Stimulated activated CD8-positive, alpha-beta memory T cell treated with anti-CD3 and anti-CD28 coated beads, Interleukin-12 subunit alpha, Interleukin-12 subunit beta, amount 100 ng/mL, for 1 hour (primary cell): ENCODE results near the gene KLKB1.

Experiments used
- DNase-seq: peaks from one replicate; pipeline ENCODE4 v3.0.0-alpha.2; 2020; ENCODE audit warnings: low read depth

Gene KLKB1

GRCh38 chr4:186227221-186227620 lies at the start of gene KLKB1:
KLKB1 (plus strand) TSS chr4:186227507; CDS start chr4:186228196, 689 bp downstream.
- no peak for DNase-seq

DNA sequence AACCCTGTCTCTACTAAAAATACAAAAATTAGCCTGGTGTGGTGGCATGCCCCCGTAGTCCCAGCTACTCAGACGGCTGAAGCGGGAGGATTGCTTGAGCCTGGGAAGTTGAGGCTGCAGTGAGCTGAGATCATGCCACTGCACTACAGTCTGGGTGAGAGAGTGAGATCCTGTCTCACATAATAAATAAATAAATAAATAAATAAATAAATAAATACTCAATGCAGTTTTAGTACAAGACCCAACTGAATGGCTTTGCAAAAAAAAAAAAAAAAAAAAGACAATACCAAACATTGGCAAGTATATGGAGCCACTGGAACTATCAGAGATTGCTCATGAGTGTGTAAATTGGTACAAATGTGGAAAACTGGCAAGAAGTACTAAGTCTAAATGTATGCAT lies 39.2 kb upstream of the KLKB1 start:
- no peak for DNase-seq

- DNase-seq: no peak
Measured at GRCh38 chr4:186189656-186190055, 37.7 kb upstream of the KLKB1 start.

GRCh38 chr4:186190581-186191199 lies 36.6 kb upstream of the KLKB1 start:
- no peak for DNase-seq

GRCh38 chr4:186191200-186192065 lies 35.9 kb upstream of the KLKB1 start, which contains the start of gene CYP4V2:
CYP4V2 (plus strand) TSS chr4:186191567; CDS start chr4:186191824, 257 bp downstream.
- DNase-seq: peak; percentile 72

DNA sequence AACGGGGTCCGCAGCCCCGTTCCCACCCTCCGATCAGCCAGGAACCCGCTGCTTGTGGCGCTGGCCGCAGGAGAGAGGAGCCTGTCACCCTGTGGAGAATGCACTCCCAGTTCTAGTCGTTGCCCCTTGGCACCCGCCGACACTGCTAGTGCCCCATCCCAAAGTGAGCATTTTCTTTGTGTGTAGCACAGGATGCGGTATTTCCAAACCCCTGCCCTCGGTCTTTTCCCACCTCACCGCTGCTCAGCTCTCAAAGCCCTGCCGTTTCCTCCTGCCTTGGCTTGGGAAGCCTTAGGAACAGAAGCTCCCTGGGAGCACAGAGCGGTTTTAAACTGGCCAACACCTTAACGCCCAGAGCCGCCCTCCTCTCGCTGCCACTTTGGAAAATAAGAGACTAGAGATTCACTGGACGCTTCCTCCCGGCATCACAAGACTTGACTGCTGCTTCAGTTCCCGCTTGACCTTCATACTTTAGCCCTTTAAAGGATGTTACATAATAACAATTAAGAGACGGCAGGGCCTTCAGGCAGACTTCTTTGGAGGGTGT lies 35.2 kb upstream of the KLKB1 start:
- DNase-seq: no peak

GRCh38 chr4:186193851-186194250 lies 33.5 kb upstream of the KLKB1 start:
- DNase-seq: no peak

GRCh38 chr4:186196063-186196462 lies 31.2 kb upstream of the KLKB1 start:
- no peak for DNase-seq

GRCh38 chr4:186200516-186200915 lies 26.8 kb upstream of the KLKB1 start:
- no peak for DNase-seq

- DNase-seq: no peak
Measured at GRCh38 chr4:186201010-186201409, 26.3 kb upstream of the KLKB1 start.

DNA sequence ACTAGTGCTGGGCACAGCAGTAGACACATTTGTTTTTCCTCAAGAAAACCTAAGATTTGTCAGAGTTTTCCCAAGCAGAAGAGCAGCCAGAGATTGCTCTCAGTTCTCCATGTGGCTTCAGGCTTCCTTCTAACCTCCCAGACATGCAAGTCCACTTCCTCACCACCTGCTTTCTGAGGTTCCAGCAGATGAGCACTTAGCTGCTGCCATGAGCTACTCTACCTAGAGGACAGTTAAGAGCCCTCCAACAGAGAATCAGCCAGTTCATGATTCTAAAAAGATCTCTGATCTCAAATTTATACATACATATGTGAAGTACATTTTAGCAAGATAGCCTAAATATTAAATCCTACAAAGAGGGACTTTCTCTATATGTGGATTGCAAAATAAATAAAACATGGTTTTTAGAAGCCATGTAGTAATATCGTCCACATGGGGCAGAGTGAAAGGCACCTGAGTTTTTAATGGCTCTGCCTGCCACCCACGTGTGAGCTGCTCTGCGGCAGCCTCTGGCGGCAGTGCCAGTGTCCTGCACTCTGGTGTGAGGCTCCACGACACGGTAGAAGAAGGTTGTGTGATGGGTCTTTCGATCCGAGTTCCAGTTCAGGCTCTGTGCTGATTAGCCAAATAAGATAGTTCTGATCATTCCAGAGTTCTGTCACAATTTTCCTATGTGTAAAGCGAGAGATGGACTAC lies 25.6 kb upstream of the KLKB1 start:
- peak; percentile 31 for DNase-seq

GRCh38 chr4:186202490-186203140 lies 24.7 kb upstream of the KLKB1 start:
- DNase-seq: no peak

DNA sequence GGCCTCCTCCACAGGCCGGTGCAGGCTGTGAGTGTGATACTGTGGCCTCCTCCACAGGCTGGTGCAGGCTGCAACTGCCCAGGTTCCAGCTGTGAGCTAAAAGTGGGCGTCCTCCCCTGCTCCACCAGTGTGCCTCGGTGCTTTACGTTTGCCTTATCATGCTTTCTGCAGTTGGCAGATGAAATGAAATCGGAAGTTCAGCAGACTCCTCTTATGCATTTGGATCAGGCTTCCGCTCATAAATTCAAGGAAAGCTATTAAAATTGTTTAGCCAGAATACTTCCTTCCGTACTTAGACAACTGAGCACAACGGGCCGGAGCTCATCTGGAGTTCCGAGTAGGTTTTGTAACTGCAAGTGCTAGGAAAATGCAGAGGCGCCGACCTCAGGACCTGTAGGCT lies 23.9 kb upstream of the KLKB1 start:
- DNase-seq: no peak

DNA sequence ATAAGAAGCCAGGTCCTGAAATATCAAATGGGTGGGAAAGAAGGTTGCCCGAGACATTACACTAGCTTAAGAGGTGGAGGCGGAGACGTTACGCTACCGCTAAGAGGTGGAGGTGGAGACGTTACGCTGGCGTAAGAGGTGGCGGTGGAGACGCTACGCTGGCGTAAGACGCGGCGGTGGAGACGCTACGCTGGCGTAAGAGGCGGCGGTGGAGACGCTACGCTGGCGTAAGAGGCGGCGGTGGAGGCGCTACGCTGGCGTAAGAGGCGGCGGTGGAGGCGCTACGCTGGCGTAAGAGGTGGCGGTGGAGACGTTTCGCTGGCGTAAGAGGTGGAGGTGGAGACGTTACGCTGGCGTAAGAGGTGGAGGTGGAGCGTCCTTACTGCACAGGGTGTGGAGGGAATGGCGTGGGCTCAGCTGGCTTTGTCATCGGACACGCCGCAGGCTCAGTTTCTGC lies 23.2 kb upstream of the KLKB1 start:
- peak; percentile 45 for DNase-seq

- DNase-seq: no peak
Measured at GRCh38 chr4:186204686-186205085, 22.6 kb upstream of the KLKB1 start.

- no peak for DNase-seq
Measured at GRCh38 chr4:186205156-186205555, 22.2 kb upstream of the KLKB1 start.

DNA sequence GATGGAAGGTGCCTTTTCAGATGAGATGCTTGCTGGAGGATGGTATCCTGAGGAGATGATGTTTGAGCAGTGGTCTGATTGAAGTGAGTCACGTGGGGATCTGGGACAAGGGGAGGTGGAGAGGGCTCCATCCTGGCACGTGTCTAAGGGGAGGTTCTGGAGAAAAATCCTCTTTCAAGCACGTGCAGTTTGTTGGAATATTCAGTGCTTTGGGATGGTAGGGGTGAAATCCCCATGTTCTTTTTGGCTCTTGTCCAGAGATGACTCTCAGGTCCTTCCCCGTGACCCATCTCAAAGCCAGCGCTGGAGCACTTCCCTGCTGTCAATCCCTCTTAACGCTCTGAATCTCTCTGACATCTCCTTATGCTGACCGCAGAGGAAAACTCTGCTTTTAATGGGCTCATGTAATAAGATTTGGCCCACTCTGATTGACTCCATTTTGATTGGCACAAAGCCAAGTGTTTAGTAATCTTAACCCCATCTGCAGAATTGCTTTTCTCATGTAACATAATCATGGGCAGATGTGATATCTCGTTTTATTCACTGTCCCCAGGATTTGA lies 10.8 kb upstream of the KLKB1 start:
- no peak for DNase-seq

- DNase-seq: no peak
Measured at GRCh38 chr4:186217733-186218293, 9.5 kb upstream of the KLKB1 start.

DNA sequence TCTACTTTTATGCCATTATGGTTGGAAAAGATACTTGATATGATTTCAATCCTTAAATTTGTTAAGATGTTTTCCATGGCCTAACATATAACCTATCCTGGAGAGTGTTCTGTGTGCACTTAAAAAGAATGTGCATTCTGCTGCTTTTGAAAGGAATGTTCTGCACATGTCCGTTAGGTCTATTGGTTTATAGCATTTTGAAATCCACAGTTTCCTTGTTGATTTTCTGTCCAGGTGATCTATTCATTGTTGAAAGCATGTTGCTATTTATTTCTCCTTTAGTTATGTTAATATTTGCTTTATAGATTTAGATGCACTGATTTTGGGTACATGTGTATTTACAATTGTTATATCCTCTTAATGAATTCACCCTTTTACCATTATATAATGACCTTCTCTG lies 5.7 kb upstream of the KLKB1 start:
- DNase-seq: no peak

DNA sequence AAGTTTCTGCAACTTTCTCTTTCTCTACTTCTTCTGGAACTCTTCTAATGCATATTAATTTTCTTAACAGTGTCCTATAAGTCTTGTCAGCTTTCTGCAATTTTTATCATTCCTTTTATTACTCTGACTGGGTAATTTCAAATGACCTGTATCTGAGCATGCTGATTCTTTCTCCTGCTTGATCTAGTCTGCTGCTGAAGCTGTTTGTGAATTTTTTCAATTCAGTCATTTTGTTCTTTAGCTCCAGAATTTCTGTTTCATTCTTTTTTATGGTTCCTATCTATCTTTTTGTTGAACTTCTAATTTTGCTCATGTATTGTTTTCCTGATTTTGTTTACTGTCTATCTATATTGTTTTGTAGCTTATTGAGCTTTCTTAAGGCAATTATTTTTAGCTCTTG lies 1.5 kb upstream of the KLKB1 start:
- DNase-seq: no peak

DNA sequence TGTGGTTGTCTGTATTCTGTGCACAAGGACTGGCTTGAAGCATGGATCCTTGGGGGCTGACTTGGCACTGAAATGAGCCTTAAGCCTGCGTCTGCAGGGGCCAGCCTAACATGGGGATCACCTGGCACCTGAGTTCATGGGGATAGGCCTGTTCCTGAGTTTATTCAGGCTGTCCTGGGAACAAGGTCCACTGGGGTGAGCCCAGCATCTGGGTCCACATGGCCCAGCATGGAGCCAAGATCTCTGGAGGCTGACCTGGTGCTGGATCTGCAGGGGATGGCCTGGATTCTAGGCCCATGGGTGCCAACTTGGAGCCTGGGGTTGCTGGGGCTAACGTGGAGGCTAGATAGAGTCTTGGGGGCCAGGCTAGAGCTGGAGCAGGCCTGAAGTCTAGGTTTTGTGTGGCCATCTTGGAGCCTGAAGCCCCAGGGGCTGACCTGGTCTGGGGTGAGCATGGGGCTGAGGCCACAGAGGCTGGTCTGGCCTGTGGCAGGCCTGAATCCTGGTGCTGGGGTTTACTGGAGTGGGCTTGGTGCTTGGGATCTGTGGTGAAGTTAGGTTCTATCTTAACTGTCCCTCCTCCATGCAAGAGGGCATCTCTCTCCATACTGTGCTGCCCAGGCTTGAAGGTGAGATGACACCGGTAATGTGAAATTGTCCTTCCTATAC lies 652 bp upstream of the KLKB1 start:
- DNase-seq: no peak
